Tibial artery (tissue), 4 donors: ENCODE data around the gene SPATA2L.

ENCODE experiments used
- DNase-seq, 2 donors: peaks; one replicate each; pipeline ENCODE4 v3.0.0-alpha.2; 2019
- H3K27ac ChIP-seq, 2 donors: fragments of 200-600 bp; sonication (generic) in 1 of 2; 1 replicate in 1 of 2; 2 replicates in 1 of 2; pipeline ENCODE4 v1.5.1; 2018 to 2019; ENCODE audit warnings: mild to moderate bottlenecking in 1 of 2
- H3K27me3 ChIP-seq, 2 donors: fragments of 200-600 bp; sonication (generic) in 1 of 2; one replicate each; pipeline versions ENCODE4 v1.5.1 to v1.6.0; 2016 to 2019
- H3K36me3 ChIP-seq, 3 donors: fragments of 200-600 bp; sonication (generic) in 2 of 3; one replicate each; pipeline ENCODE4 v1.5.1; 2016 to 2019; ENCODE audit warnings: mild to moderate bottlenecking in 2 of 3
- H3K4me1 ChIP-seq, 4 donors: fragments of 200-600 bp; sonication (generic) in 2 of 4; 1 replicate in 3 of 4; 2 replicates in 1 of 4; pipeline ENCODE4 v1.5.1; 2016 to 2019
- H3K4me3 ChIP-seq, 2 donors: fragments of 200-600 bp; sonication (generic) in 1 of 2; 1 replicate in 1 of 2; 2 replicates in 1 of 2; pipeline ENCODE4 v1.5.1; 2018 to 2019; ENCODE audit warnings: mild to moderate bottlenecking in 2 of 2
- H3K9me3 ChIP-seq, 3 donors: fragments of 200-600 bp; sonication (generic) in 1 of 3; one replicate each; pipeline ENCODE4 v1.5.1; 2016 to 2019
- CTCF ChIP-seq, 2 experiments: fragments of 200-600 bp in 1 of 2; fragments of 450-650 bp in 1 of 2; IDR thresholded peaks; one replicate each; pipeline ENCODE4 v1.5.1; 2017 to 2019; ENCODE audit warnings: antibody characterized with exemption in 2 of 2, mild to moderate bottlenecking in 1 of 2, moderate library complexity in 1 of 2
- intact Hi-C: fragments of 100-400 bp; cut with DNase I; formaldehyde crosslinking; loops from one replicate; pipeline ENCODE4 v1.15.0; 2023; ENCODE audit warnings: low total_unique reads

Gene SPATA2L

GRCh38 chr16:89655062-89655643 lies 46.4 kb downstream of the SPATA2L start:
- no peak overlapping the region for H3K4me3 ChIP-seq
- peaks cover 0 to 25% (median 20%) of the 10 kb centered on the region in 4 donors for H3K4me1 ChIP-seq
- no peaks in the 10 kb centered on the region for H3K9me3 ChIP-seq
- no peak overlapping the region for H3K27ac ChIP-seq
- no peak for TF ChIP-seq CTCF (IDR thresholded peaks at IDR 0.05)
- intact Hi-C loops: no loop called here
- peaks cover 0 to 31% (median 15%) of the 10 kb centered on the region in 3 donors for H3K36me3 ChIP-seq
- DNase-seq: no peak
- H3K27me3 ChIP-seq: no peaks in the 10 kb centered on the region

- intact Hi-C loops: no loop called here
- no peak overlapping the region for H3K4me3 ChIP-seq
- H3K4me1 ChIP-seq: peaks cover 0 to 20% (median 15%) of the 10 kb centered on the region in 4 donors
- no peak for TF ChIP-seq CTCF (IDR thresholded peaks at IDR 0.05)
- DNase-seq: no peak
- H3K27ac ChIP-seq: no peak overlapping the region
- H3K36me3 ChIP-seq: peaks cover 0 to 40% (median 27%) of the 10 kb centered on the region in 3 donors
- H3K27me3 ChIP-seq: no peaks in the 10 kb centered on the region
- no peaks in the 10 kb centered on the region for H3K9me3 ChIP-seq
These were observed 47.7 kb downstream of the SPATA2L start for GRCh38 chr16:89653656-89654295.

- H3K36me3 ChIP-seq: peaks cover 13 to 56% (median 40%) of the 10 kb centered on the region in 3 donors
- H3K4me1 ChIP-seq: peaks cover 0 to 8% (median 4%) of the 10 kb centered on the region in 4 donors
- H3K9me3 ChIP-seq: no peaks in the 10 kb centered on the region
- no peak overlapping the region for H3K4me3 ChIP-seq
- H3K27me3 ChIP-seq: no peaks in the 10 kb centered on the region
- DNase-seq: no peak
- TF ChIP-seq CTCF (IDR thresholded peaks at IDR 0.05): no peak
- intact Hi-C loops: no loop called here
- no peak overlapping the region for H3K27ac ChIP-seq
These were observed 49.9 kb downstream of the SPATA2L start for GRCh38 chr16:89651584-89651983.

GRCh38 chr16:89646906-89647305 lies 54.6 kb downstream of the SPATA2L start:
- Histone ChIP-seq H3K4me1 (no peaks in the 10 kb centered on the region), H3K9me3 (no peaks in the 10 kb centered on the region), H3K27me3 (no peaks in the 10 kb centered on the region), H3K36me3 (peaks cover 37 to 76% (median 60%) of the 10 kb centered on the region in 3 donors), H3K27ac (no peak overlapping the region), H3K4me3 (no peak overlapping the region)
- DNase-seq: no peak
- intact Hi-C loops: no loop called here
- TF ChIP-seq CTCF (IDR thresholded peaks at IDR 0.05): no peak
